PC-3 (cell line): Measurements from ENCODE around the gene GPRIN1. TPM values are rescaled to one million over a fixed set of nuclear protein-coding genes. Genes with fewer than 3 reads are reported as not detected.
"Not testable (repeated sequence)": the region's sequence is repeated elsewhere in the genome, so short reads cannot be mapped to it uniquely, and the experiment has no call there.

Source experiments
- ATAC-seq: fragments of 200-7000 bp; cut with Tn5 transposase; 2 replicates; pipeline ENCODE4 v1.9.1; 2020; ENCODE audit warnings: mild to moderate bottlenecking, moderate library complexity
- BruUV-seq: library from RNA; stranded (reverse); fragments of 400-500 nt; replicated peaks from 2 replicates; lab custom pipeline; 2021; lab: Mats Ljungman, UMichigan
- CTCF ChIA-PET: fragments of 300-600 bp; sonication (Branson Sonifier 250); formaldehyde crosslinking; loops from one replicate; lab custom pipeline; 2022; ENCODE audit warnings: antibody characterized with exemption; lab: Charles Lee
- POLR2A ChIA-PET: fragments of 300-600 bp; sonication (Branson Sonifier 250); formaldehyde crosslinking; loops from one replicate; lab custom pipeline; 2022; ENCODE audit warnings: antibody characterized with exemption; ENCODE audit not compliant: unreplicated experiment; lab: Charles Lee
- DNase-seq: peaks from one replicate; pipeline ENCODE4 v3.0.0-alpha.2; 2015
- H2AFZ ChIP-seq: fragments of 300-600 bp; sonication (generic); 2 replicates; pipeline ENCODE4 v1.6.0; 2016; ENCODE audit warnings: antibody characterized with exemption, low read length
- H3F3A ChIP-seq: fragments of 300-600 bp; sonication (generic); one replicate; pipeline ENCODE4 v1.6.0; 2017; ENCODE audit warnings: antibody characterized with exemption, low read length, control low read depth, mild to moderate bottlenecking; ENCODE audit not compliant: unreplicated experiment
- H3K27ac ChIP-seq: fragments of 300-600 bp; sonication (generic); 2 replicates; pipeline ENCODE4 v1.5.1; 2016; ENCODE audit warnings: mild to moderate bottlenecking, low read length
- H3K27me3 ChIP-seq: fragments of 300-600 bp; sonication (generic); 2 replicates; pipeline ENCODE4 v1.6.1; 2016; ENCODE audit warnings: low read length, mixed read lengths
- H3K36me3 ChIP-seq: fragments of 300-600 bp; sonication (generic); 2 replicates; pipeline ENCODE4 v1.6.1; 2016; ENCODE audit warnings: low read depth, mixed run types, low read length, mixed read lengths
- H3K4me1 ChIP-seq: fragments of 300-600 bp; sonication (generic); 2 replicates; pipeline ENCODE4 v1.5.1; 2016; ENCODE audit warnings: low read length; ENCODE audit not compliant: insufficient read depth
- H3K4me2 ChIP-seq: fragments of 300-600 bp; sonication (generic); 2 replicates; pipeline ENCODE4 v1.6.0; 2016; ENCODE audit warnings: low read length
- H3K4me3 ChIP-seq: fragments of 300-600 bp; sonication (generic); 2 replicates; pipeline ENCODE4 v1.5.1; 2016; ENCODE audit warnings: mild to moderate bottlenecking, low read length, mixed read lengths
- H3K79me2 ChIP-seq: fragments of 300-600 bp; sonication (generic); 2 replicates; pipeline ENCODE4 v1.6.1; 2017; ENCODE audit warnings: low read length, mixed read lengths
- H3K9ac ChIP-seq: fragments of 300-600 bp; sonication (generic); 2 replicates; pipeline ENCODE4 v1.6.0; 2016; ENCODE audit warnings: mild to moderate bottlenecking, low read length
- H3K9me2 ChIP-seq: fragments of 300-600 bp; sonication (generic); replicated peaks from 2 replicates; pipeline ENCODE4 v1.6.1; 2016; ENCODE audit warnings: mixed run types, low read length, mixed read lengths
- H3K9me3 ChIP-seq: fragments of 300-600 bp; sonication (generic); 2 replicates; pipeline ENCODE4 v1.6.1; 2016; ENCODE audit warnings: low read length, mixed read lengths
- H4K20me1 ChIP-seq: fragments of 300-600 bp; sonication (generic); 2 replicates; pipeline ENCODE4 v1.6.1; 2016; ENCODE audit warnings: low read length, mixed read lengths
- EZH2 ChIP-seq: fragments of 300-600 bp; sonication (generic); IDR thresholded peaks from one replicate; pipeline ENCODE4 v1.6.1; 2017; ENCODE audit warnings: antibody characterized with exemption, mild to moderate bottlenecking, low read length; ENCODE audit not compliant: unreplicated experiment
- EZH2phosphoT487 ChIP-seq: fragments of 300-600 bp; sonication (generic); IDR thresholded peaks from 2 replicates; pipeline ENCODE4 v1.6.1; 2018; ENCODE audit warnings: mild to moderate bottlenecking, antibody characterized with exemption, low read length, borderline replicate concordance
- intact Hi-C: fragments of 100-400 bp; cut with micrococcal nuclease; formaldehyde crosslinking; loops from 2 replicates; pipeline ENCODE4 v1.9.0; 2023
- total RNA-seq: library from RNA; depleted of rRNA; stranded (reverse); fragments of >200 nt; gene quantifications from 2 replicates; pipeline ENCODE4 v1.2.3, GENCODE V29; 2014
- TF ChIP-seq, protein P1 (sequence below): fragments of 300-600 bp; sonication (generic); conservative IDR thresholded peaks from 2 replicates; pipeline ENCODE4 v1.5.1; 2017; ENCODE audit warnings: antibody characterized with exemption, low read depth, mild to moderate bottlenecking, low read length

Gene GPRIN1
- total RNA-seq, 1 experiment from 2014 or later = 18.7 TPM

GRCh38 chr5:176593273-176593869 lies 16.6 kb downstream of the GPRIN1 start:
- TF ChIP-seq, protein P1, sequence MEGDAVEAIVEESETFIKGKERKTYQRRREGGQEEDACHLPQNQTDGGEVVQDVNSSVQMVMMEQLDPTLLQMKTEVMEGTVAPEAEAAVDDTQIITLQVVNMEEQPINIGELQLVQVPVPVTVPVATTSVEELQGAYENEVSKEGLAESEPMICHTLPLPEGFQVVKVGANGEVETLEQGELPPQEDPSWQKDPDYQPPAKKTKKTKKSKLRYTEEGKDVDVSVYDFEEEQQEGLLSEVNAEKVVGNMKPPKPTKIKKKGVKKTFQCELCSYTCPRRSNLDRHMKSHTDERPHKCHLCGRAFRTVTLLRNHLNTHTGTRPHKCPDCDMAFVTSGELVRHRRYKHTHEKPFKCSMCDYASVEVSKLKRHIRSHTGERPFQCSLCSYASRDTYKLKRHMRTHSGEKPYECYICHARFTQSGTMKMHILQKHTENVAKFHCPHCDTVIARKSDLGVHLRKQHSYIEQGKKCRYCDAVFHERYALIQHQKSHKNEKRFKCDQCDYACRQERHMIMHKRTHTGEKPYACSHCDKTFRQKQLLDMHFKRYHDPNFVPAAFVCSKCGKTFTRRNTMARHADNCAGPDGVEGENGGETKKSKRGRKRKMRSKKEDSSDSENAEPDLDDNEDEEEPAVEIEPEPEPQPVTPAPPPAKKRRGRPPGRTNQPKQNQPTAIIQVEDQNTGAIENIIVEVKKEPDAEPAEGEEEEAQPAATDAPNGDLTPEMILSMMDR = no peak
- TF ChIP-seq EZH2phosphoT487 = no peak
- TF ChIP-seq EZH2 = no peak
- intact Hi-C loops = no loop called here
- H3K27me3 ChIP-seq = no peaks in the 10 kb centered on the region
- H3K4me2 ChIP-seq = no peak overlapping the region
- H3K4me1 ChIP-seq = no peaks in the 10 kb centered on the region
- no peaks in the 10 kb centered on the region for H4K20me1 ChIP-seq
- H3K36me3 ChIP-seq = no peaks in the 10 kb centered on the region
- ChIA-PET CTCF (interaction anchor here (0.7 kb wide), 1 partner anchor 20 kb away, joined by 3 read pairs; no protein-coding TSS in a partner anchor), POLR2A (no interaction called here)
- H3F3A ChIP-seq = no peaks in the 10 kb centered on the region
- no peak overlapping the region for H3K4me3 ChIP-seq
- ATAC-seq (no peak), DNase-seq (no peak)
- H3K9me2 ChIP-seq = no peaks in the 10 kb centered on the region
- no peak overlapping the region for H3K27ac ChIP-seq
- no peaks in the 10 kb centered on the region for H3K9me3 ChIP-seq
- no peaks in the 10 kb centered on the region for H3K79me2 ChIP-seq
- no TSS peak for BruUV-seq
- no peak overlapping the region for H3K9ac ChIP-seq
- H2AFZ ChIP-seq = no peak overlapping the region

DNA sequence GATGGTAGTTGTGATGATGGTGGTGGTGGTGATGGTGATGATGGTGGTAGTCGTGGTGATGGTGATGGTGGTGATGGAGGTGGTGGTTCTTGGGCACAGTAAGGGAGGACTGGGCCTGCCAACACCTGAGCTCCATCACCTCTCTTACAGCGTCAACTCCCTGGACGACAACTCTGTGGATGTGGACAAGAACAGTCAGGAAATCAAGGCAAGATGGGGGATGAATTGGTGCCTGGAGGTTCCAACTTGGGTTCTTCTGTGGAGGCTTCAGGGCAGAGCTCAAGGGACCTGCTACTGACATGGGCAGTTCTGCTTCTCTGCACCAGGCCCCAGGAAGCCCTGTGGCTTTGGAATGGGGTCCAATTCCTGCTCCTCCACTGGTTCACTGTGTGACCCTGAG lies 17.4 kb downstream of the GPRIN1 start:
- Histone ChIP-seq H3K9me2 (no peaks in the 10 kb centered on the region), H3K4me1 (no peaks in the 10 kb centered on the region), H3K27me3 (no peaks in the 10 kb centered on the region), H3K79me2 (no peaks in the 10 kb centered on the region), H3K4me2 (no peak overlapping the region), H3K27ac (no peak overlapping the region), H3K36me3 (no peaks in the 10 kb centered on the region), H3K4me3 (no peak overlapping the region), H2AFZ (no peak overlapping the region), H3K9ac (no peak overlapping the region), H4K20me1 (no peaks in the 10 kb centered on the region), H3F3A (no peaks in the 10 kb centered on the region), H3K9me3 (no peaks in the 10 kb centered on the region)
- DNase-seq (no peak), ATAC-seq (no peak)
- TF ChIP-seq EZH2 (no peak), EZH2phosphoT487 (no peak)
- TF ChIP-seq, protein P1 = no peak
- CTCF ChIA-PET = interaction anchor here (0.7 kb wide), 1 partner anchor 19 kb away, joined by 3 read pairs; no protein-coding TSS in a partner anchor
- no TSS peak for BruUV-seq
- intact Hi-C loops = no loop called here
- POLR2A ChIA-PET = no interaction called here

- H3F3A ChIP-seq, H3K79me2 ChIP-seq, H4K20me1 ChIP-seq, ATAC-seq, H3K4me3 ChIP-seq, H3K4me1 ChIP-seq, H3K9ac ChIP-seq, H3K9me3 ChIP-seq, H3K27me3 ChIP-seq, DNase-seq, H2AFZ ChIP-seq, intact Hi-C loops, H3K36me3 ChIP-seq, H3K27ac ChIP-seq, H3K9me2 ChIP-seq, BruUV-seq, POLR2A ChIA-PET, CTCF ChIA-PET, H3K4me2 ChIP-seq: not testable (repeated sequence)
Measured at GRCh38 chr5:176591667-176592066, 18.3 kb downstream of the GPRIN1 start.
